Esophagus squamous epithelium (tissue), 5 donors: ENCODE data around the gene SIGLEC7. TPM values are rescaled to one million over a fixed set of nuclear protein-coding genes. Genes with fewer than 3 reads are reported as not detected.

Experiments
- DNase-seq: peaks from one replicate; lab custom pipeline; 2025; lab: John Stamatoyannopoulos, UW
- H3K27ac ChIP-seq, 4 donors: fragments of 200-600 bp; sonication (generic); one replicate each; pipeline ENCODE4 v1.5.1; 2016 to 2019; ENCODE audit warnings: mild to moderate bottlenecking in 1 of 4
- H3K27me3 ChIP-seq, 4 donors: fragments of 200-600 bp; sonication (generic); 1 replicate in 3 of 4; 2 replicates in 1 of 4; pipeline versions ENCODE4 v1.5.1 to v1.6.0; 2017 to 2021; ENCODE audit warnings: antibody characterized with exemption in 1 of 4
- H3K36me3 ChIP-seq, 3 donors: fragments of 200-600 bp; sonication (generic); one replicate each; pipeline ENCODE4 v1.5.1; 2016 to 2019
- H3K4me1 ChIP-seq, 3 donors: fragments of 200-600 bp; sonication (generic); one replicate each; pipeline ENCODE4 v1.5.1; 2017 to 2019
- H3K4me3 ChIP-seq, 4 donors: fragments of 200-600 bp; sonication (generic); 1 replicate in 3 of 4; 2 replicates in 1 of 4; pipeline ENCODE4 v1.5.1; 2016 to 2019; ENCODE audit warnings: mild to moderate bottlenecking in 2 of 4, moderate library complexity in 1 of 4
- H3K9me3 ChIP-seq, 3 donors: fragments of 200-600 bp; sonication (generic); one replicate each; pipeline ENCODE4 v1.5.1; 2016 to 2019
- CTCF ChIP-seq, 6 experiments: fragments of 450-650 bp in 4 of 6; fragments of 200-600 bp in 2 of 6; sonication (generic) in 2 of 6; IDR thresholded peaks; one replicate each; pipeline ENCODE4 v1.5.1; 2016 to 2019; ENCODE audit warnings: antibody characterized with exemption in 6 of 6, mild to moderate bottlenecking in 4 of 6, moderate library complexity in 4 of 6
- POLR2A ChIP-seq, 4 donors: fragments of 450-650 bp; IDR thresholded peaks; one replicate each; pipeline ENCODE4 v1.6.1; 2017; ENCODE audit warnings: antibody characterized with exemption in 4 of 4, mild to moderate bottlenecking in 4 of 4, moderate library complexity in 3 of 4
- WGBS, 2 donors: methylation state at CpG; one replicate each; pipeline ENCODE4 v1.1.5; 2018; 5-methylcytosine and 5-hydroxymethylcytosine counted together
- intact Hi-C: fragments of 100-400 bp; cut with DNase I; formaldehyde crosslinking; loops from one replicate; pipeline ENCODE4 v1.15.0; 2022
- total RNA-seq, 4 donors: library from RNA; depleted of rRNA; stranded (reverse); fragments of >200 nt; gene quantifications; one replicate each; pipeline ENCODE4 v1.1.0, GENCODE V29; 2016
- donor health status: DM: yes; HTN: yes; CAD: no.

Gene SIGLEC7
- total RNA-seq, 4 donors from 2014 or later, result 0.13 to 3.8 (median 0.32) TPM; not detected in 1

- no peak overlapping the region for H3K4me3 ChIP-seq
- intact Hi-C loops, result no loop called here
- peaks cover 0 to 31% (median 0%) of the 10 kb centered on the region in 4 donors for H3K27me3 ChIP-seq
- TF ChIP-seq POLR2A (IDR thresholded peaks at IDR 0.05) (no peak), CTCF (IDR thresholded peaks at IDR 0.05) (no peak)
- WGBS, 2 donors, result 47 to 55% methylated on average over 2 of the region's 2 CpGs
- DNase-seq, result no peak
- no peaks in the 10 kb centered on the region for H3K36me3 ChIP-seq
- peaks cover 0 to 6% (median 2%) of the 10 kb centered on the region in 3 donors for H3K4me1 ChIP-seq
- no peaks in the 10 kb centered on the region for H3K9me3 ChIP-seq
- no peak overlapping the region for H3K27ac ChIP-seq
Observed at GRCh38 chr19:51156710-51157109, 14.6 kb downstream of the SIGLEC7 start.

- Histone ChIP-seq H3K27me3 (peaks cover 0 to 31% (median 0%) of the 10 kb centered on the region in 4 donors), H3K36me3 (no peaks in the 10 kb centered on the region), H3K4me3 (no peak overlapping the region), H3K27ac (no peak overlapping the region), H3K9me3 (no peaks in the 10 kb centered on the region), H3K4me1 (peaks cover 0 to 11% (median 2%) of the 10 kb centered on the region in 3 donors)
- DNase-seq, result no peak
- 19 to 40% methylated on average over 2 of the region's 2 CpGs for WGBS, 2 donors
- intact Hi-C loops, result no loop called here
- no peak for TF ChIP-seq POLR2A (IDR thresholded peaks at IDR 0.05)
- no peak for TF ChIP-seq CTCF (IDR thresholded peaks at IDR 0.05)
Observed at GRCh38 chr19:51157265-51157664, 15.2 kb downstream of the SIGLEC7 start.

- intact Hi-C loops, result no loop called here
- peaks cover 0 to 21% (median 0%) of the 10 kb centered on the region in 4 donors for H3K27me3 ChIP-seq
- H3K9me3 ChIP-seq, result no peaks in the 10 kb centered on the region
- H3K4me3 ChIP-seq, result no peak overlapping the region
- peaks cover 0 to 25% (median 9%) of the 10 kb centered on the region in 3 donors for H3K4me1 ChIP-seq
- DNase-seq, result no peak
- no peaks in the 10 kb centered on the region for H3K36me3 ChIP-seq
- no peak for TF ChIP-seq POLR2A (IDR thresholded peaks at IDR 0.05)
- peak; percentile 55 to 79 (median 61) for TF ChIP-seq CTCF (IDR thresholded peaks at IDR 0.05)
- H3K27ac ChIP-seq, result no peak overlapping the region
- 6 to 22% methylated on average over 6 to 7 of the region's 7 CpGs for WGBS, 2 donors
Observed at GRCh38 chr19:51158474-51159129, 16.5 kb downstream of the SIGLEC7 start.

GRCh38 chr19:51159656-51160055, 17.6 kb downstream of the SIGLEC7 start:
- Histone ChIP-seq H3K27me3 (peaks cover 0 to 11% (median 0%) of the 10 kb centered on the region in 4 donors), H3K4me3 (no peak overlapping the region), H3K36me3 (no peaks in the 10 kb centered on the region), H3K27ac (no peak overlapping the region), H3K4me1 (peaks cover 0 to 35% (median 9%) of the 10 kb centered on the region in 3 donors), H3K9me3 (no peaks in the 10 kb centered on the region)
- intact Hi-C loops, result no loop called here
- 78 to 91% methylated on average over 4 of the region's 4 CpGs for WGBS, 2 donors
- TF ChIP-seq CTCF (IDR thresholded peaks at IDR 0.05), result no peak
- TF ChIP-seq POLR2A (IDR thresholded peaks at IDR 0.05), result no peak
- no peak for DNase-seq

- TF ChIP-seq POLR2A (IDR thresholded peaks at IDR 0.05), result no peak
- TF ChIP-seq CTCF (IDR thresholded peaks at IDR 0.05), result no peak
- Histone ChIP-seq H3K4me1 (peaks cover 0 to 38% (median 9%) of the 10 kb centered on the region in 3 donors), H3K27me3 (peaks cover 0 to 9% (median 0%) of the 10 kb centered on the region in 4 donors), H3K27ac (no peak overlapping the region), H3K4me3 (no peak overlapping the region), H3K9me3 (no peaks in the 10 kb centered on the region), H3K36me3 (no peaks in the 10 kb centered on the region)
- 78 to 79% methylated on average over 1 of the region's 1 CpG for WGBS, 2 donors
- no peak for DNase-seq
- intact Hi-C loops, result no loop called here
Observed at GRCh38 chr19:51161266-51161665, 19.2 kb downstream of the SIGLEC7 start.
